Suprapubic skin (tissue), 4 donors: Measurements from ENCODE around the gene OSER1. TPM values are rescaled to one million over a fixed set of nuclear protein-coding genes. Genes with fewer than 3 reads are reported as not detected.

Experiments used
- DNase-seq, 2 donors: peaks; one replicate each; pipeline ENCODE4 v3.0.0-alpha.2; 2019; ENCODE audit warnings: low spot score in 2 of 2
- H3K27ac ChIP-seq: fragments of 200-600 bp; sonication (generic); one replicate; pipeline ENCODE4 v1.5.1; 2019
- H3K27me3 ChIP-seq: fragments of 200-600 bp; sonication (generic); one replicate; pipeline ENCODE4 v1.5.1; 2019
- H3K36me3 ChIP-seq: fragments of 200-600 bp; sonication (generic); one replicate; pipeline ENCODE4 v1.5.1; 2019
- H3K4me1 ChIP-seq: fragments of 200-600 bp; sonication (generic); one replicate; pipeline ENCODE4 v1.5.1; 2019
- H3K4me3 ChIP-seq: fragments of 200-600 bp; sonication (generic); one replicate; pipeline ENCODE4 v1.5.1; 2019; ENCODE audit warnings: mild to moderate bottlenecking
- H3K9me3 ChIP-seq: fragments of 200-600 bp; sonication (generic); one replicate; pipeline ENCODE4 v1.5.1; 2019
- EP300 ChIP-seq: sonication (generic); formaldehyde crosslinking; IDR thresholded peaks from one replicate; pipeline ENCODE4 v1.6.1; 2017; ENCODE audit warnings: antibody characterized with exemption
- POLR2A ChIP-seq, 2 donors: fragments of 450-650 bp; IDR thresholded peaks; one replicate each; pipeline ENCODE4 v1.6.1; 2017; ENCODE audit warnings: antibody characterized with exemption in 2 of 2, mild to moderate bottlenecking in 2 of 2, moderate library complexity in 2 of 2
- POLR2AphosphoS5 ChIP-seq, 3 donors: sonication (generic); formaldehyde crosslinking; IDR thresholded peaks; one replicate each; pipeline ENCODE4 v1.6.1; 2017; ENCODE audit warnings: antibody characterized with exemption in 3 of 3
- WGBS: methylation state at CpG from one replicate; pipeline ENCODE4 v1.1.5; 2018; 5-methylcytosine and 5-hydroxymethylcytosine counted together
- total RNA-seq, 4 donors: library from RNA; depleted of rRNA; stranded (reverse); fragments of >200 nt; gene quantifications; one replicate each; pipeline ENCODE4 v1.1.0, GENCODE V29; 2016
- TF ChIP-seq, protein P1 (sequence below), 2 donors: fragments of 200-600 bp in 1 of 2; fragments of 450-650 bp in 1 of 2; sonication (generic) in 1 of 2; IDR thresholded peaks; one replicate each; pipeline ENCODE4 v1.5.1; 2016 to 2019; ENCODE audit warnings: antibody characterized with exemption in 2 of 2, mild to moderate bottlenecking in 1 of 2, moderate library complexity in 1 of 2

Gene OSER1
- total RNA-seq, 4 donors from 2014 or later, result 34.2 to 51.6 (median 41.3) TPM

DNA sequence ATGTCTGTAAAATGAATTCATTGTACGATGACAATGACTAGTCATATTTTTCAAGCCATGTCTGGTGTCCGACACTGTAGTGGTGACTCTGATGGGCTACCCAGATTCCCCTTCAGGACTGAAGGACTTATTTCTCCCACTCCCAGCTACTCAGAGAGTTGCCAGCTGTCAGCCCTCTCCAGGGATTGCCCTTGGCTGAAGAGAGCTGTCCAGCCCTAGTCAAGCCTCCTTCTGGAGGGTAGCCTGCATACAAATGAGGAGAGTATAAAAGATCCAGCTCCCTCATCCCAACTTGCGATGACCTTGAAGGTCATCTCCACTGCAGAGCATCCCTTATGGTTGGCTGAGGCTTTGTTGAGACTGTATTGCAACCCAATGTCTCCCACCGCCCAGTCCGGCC, 53.5 kb downstream of the OSER1 start:
- TF ChIP-seq POLR2AphosphoS5 (IDR thresholded peaks at IDR 0.05) (no peak), POLR2A (IDR thresholded peaks at IDR 0.05) (no peak), EP300 (no peak)
- TF ChIP-seq, protein P1, sequence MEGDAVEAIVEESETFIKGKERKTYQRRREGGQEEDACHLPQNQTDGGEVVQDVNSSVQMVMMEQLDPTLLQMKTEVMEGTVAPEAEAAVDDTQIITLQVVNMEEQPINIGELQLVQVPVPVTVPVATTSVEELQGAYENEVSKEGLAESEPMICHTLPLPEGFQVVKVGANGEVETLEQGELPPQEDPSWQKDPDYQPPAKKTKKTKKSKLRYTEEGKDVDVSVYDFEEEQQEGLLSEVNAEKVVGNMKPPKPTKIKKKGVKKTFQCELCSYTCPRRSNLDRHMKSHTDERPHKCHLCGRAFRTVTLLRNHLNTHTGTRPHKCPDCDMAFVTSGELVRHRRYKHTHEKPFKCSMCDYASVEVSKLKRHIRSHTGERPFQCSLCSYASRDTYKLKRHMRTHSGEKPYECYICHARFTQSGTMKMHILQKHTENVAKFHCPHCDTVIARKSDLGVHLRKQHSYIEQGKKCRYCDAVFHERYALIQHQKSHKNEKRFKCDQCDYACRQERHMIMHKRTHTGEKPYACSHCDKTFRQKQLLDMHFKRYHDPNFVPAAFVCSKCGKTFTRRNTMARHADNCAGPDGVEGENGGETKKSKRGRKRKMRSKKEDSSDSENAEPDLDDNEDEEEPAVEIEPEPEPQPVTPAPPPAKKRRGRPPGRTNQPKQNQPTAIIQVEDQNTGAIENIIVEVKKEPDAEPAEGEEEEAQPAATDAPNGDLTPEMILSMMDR (IDR thresholded peaks at IDR 0.05), result no peak
- no peak overlapping the region for H3K4me3 ChIP-seq

DNA sequence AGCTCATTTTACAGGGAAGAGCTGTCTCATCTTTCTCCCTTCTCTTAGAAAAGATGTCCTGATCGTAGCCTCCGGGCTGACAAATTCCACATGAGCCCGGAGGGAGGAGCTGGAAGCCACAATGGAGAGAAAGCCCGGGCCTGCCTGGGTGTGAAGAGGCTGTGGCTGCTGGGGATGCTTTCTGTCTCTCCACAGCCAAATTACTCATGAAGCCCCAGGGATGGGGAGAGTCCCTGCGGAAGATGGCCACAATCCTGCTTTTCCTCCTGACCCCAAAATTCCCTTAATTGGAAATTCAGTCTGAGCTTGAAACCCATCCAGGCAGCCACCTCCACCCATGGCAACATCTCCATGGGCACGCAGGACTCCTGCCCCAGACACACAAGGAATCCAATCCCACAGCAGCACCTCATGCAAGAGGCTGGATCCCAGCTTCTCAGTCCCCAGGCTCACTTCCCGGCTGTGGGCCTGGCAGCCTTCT, 56.0 kb downstream of the OSER1 start:
- H3K36me3 ChIP-seq, result no peaks in the 10 kb centered on the region
- WGBS, result 17% methylated on average over 7 of the region's 7 CpGs
- peaks cover 6% of the 10 kb centered on the region for H3K4me1 ChIP-seq
- no peak overlapping the region for H3K27ac ChIP-seq
- no peak overlapping the region for H3K4me3 ChIP-seq
- no peaks in the 10 kb centered on the region for H3K9me3 ChIP-seq
- no peak for DNase-seq
- H3K27me3 ChIP-seq, result peaks cover 8% of the 10 kb centered on the region
- no peak for TF ChIP-seq POLR2A (IDR thresholded peaks at IDR 0.05)
- TF ChIP-seq, protein P1 (IDR thresholded peaks at IDR 0.05), result no peak
- TF ChIP-seq EP300, result no peak
- no peak for TF ChIP-seq POLR2AphosphoS5 (IDR thresholded peaks at IDR 0.05)

More for the DNA sequence above, 53.5 kb downstream of the OSER1 start:
- no peak overlapping the region for H3K27ac ChIP-seq
- WGBS, result 96% methylated on average over 5 of the region's 5 CpGs
- H3K36me3 ChIP-seq, result no peaks in the 10 kb centered on the region
- no peaks in the 10 kb centered on the region for H3K9me3 ChIP-seq
- peaks cover 23% of the 10 kb centered on the region for H3K27me3 ChIP-seq
- no peak for DNase-seq
- peaks cover 6% of the 10 kb centered on the region for H3K4me1 ChIP-seq

- Histone ChIP-seq H3K27me3 (peaks cover 5% of the 10 kb centered on the region), H3K27ac (peak overlapping the region; percentile 15), H3K36me3 (no peaks in the 10 kb centered on the region), H3K4me3 (no peak overlapping the region), H3K9me3 (no peaks in the 10 kb centered on the region), H3K4me1 (peaks cover 6% of the 10 kb centered on the region)
- 43% methylated on average over 6 of the region's 6 CpGs for WGBS
- no peak for DNase-seq
- TF ChIP-seq, protein P1 (IDR thresholded peaks at IDR 0.05), result no peak
- TF ChIP-seq EP300, result no peak
- TF ChIP-seq POLR2A (IDR thresholded peaks at IDR 0.05), result no peak
- TF ChIP-seq POLR2AphosphoS5 (IDR thresholded peaks at IDR 0.05), result no peak
Observed at GRCh38 chr20:44153636-44154043, 56.9 kb downstream of the OSER1 start.

- Histone ChIP-seq H3K9me3 (no peaks in the 10 kb centered on the region), H3K4me3 (no peak overlapping the region), H3K27ac (peak overlapping the region; percentile 55), H3K27me3 (peaks cover 5% of the 10 kb centered on the region), H3K4me1 (peaks cover 6% of the 10 kb centered on the region), H3K36me3 (no peaks in the 10 kb centered on the region)
- no peak for DNase-seq
- TF ChIP-seq POLR2AphosphoS5 (IDR thresholded peaks at IDR 0.05) (no peak), POLR2A (IDR thresholded peaks at IDR 0.05) (no peak), EP300 (no peak)
- TF ChIP-seq, protein P1 (IDR thresholded peaks at IDR 0.05), result no peak
- 57% methylated on average over 14 of the region's 14 CpGs for WGBS
Observed at GRCh38 chr20:44151621-44152416, 58.8 kb downstream of the OSER1 start.

GRCh38 chr20:44146272-44146671, 64.3 kb downstream of the OSER1 start:
- Histone ChIP-seq H3K27me3 (no peaks in the 10 kb centered on the region), H3K27ac (no peak overlapping the region), H3K4me3 (no peak overlapping the region), H3K36me3 (no peaks in the 10 kb centered on the region), H3K9me3 (no peaks in the 10 kb centered on the region), H3K4me1 (no peaks in the 10 kb centered on the region)
- DNase-seq, result no peak
- TF ChIP-seq POLR2A (IDR thresholded peaks at IDR 0.05) (no peak), EP300 (no peak), POLR2AphosphoS5 (IDR thresholded peaks at IDR 0.05) (no peak)
- TF ChIP-seq, protein P1 (IDR thresholded peaks at IDR 0.05), result no peak
- 90% methylated on average over 4 of the region's 4 CpGs for WGBS
